Chondrocyte (in vitro differentiated cells): ENCODE results near the gene ZNF485. TPM values are rescaled to one million over a fixed set of nuclear protein-coding genes. Genes with fewer than 3 reads are reported as not detected.
"Not testable (repeated sequence)": the region's sequence is repeated elsewhere in the genome, so short reads cannot be mapped to it uniquely, and the experiment has no call there.

Experiments used
- DNase-seq: peaks from one replicate; pipeline ENCODE4 v3.0.0; 2021; ENCODE audit warnings: mixed read lengths, low spot score
- H3K27ac Mint-ChIP-seq: one replicate; pipeline ENCODE4 v1.8.0; 2021; ENCODE audit warnings: mild to moderate bottlenecking, moderate library complexity, mixed read lengths; ENCODE audit not compliant: unreplicated experiment
- H3K27me3 Mint-ChIP-seq: 2 replicates; pipeline ENCODE4 v1.8.0; 2021; ENCODE audit warnings: low read depth, mixed read lengths
- H3K36me3 Mint-ChIP-seq: 2 replicates; pipeline ENCODE4 v1.8.0; 2021; ENCODE audit warnings: low read depth, mixed read lengths
- H3K4me1 Mint-ChIP-seq: 2 replicates; pipeline ENCODE4 v1.8.0; 2021; ENCODE audit warnings: low read depth, mild to moderate bottlenecking, mixed read lengths
- H3K4me3 Mint-ChIP-seq: one replicate; pipeline ENCODE4 v1.8.0; 2021; ENCODE audit warnings: mild to moderate bottlenecking, moderate library complexity, mixed read lengths; ENCODE audit not compliant: unreplicated experiment
- H3K9me3 Mint-ChIP-seq: 2 replicates; pipeline ENCODE4 v1.8.0; 2021; ENCODE audit warnings: low read depth, mixed read lengths
- total RNA-seq: library from RNA; stranded (reverse); gene quantifications from 3 replicates; pipeline ENCODE4 v1.2.1, GENCODE V29; 2021
- TF ChIP-seq, protein P1 (sequence below): fragments of 200-600 bp; sonication (generic); IDR thresholded peaks from 2 replicates; pipeline ENCODE4 v1.5.0; 2021; ENCODE audit warnings: antibody characterized with exemption, mild to moderate bottlenecking, moderate library complexity

Gene ZNF485
- total RNA-seq, 1 donor from 2014 or later: 1.9 TPM

GRCh38 chr10:43595739-43596298 lies 10.4 kb upstream of the ZNF485 start:
- TF ChIP-seq, protein P1, sequence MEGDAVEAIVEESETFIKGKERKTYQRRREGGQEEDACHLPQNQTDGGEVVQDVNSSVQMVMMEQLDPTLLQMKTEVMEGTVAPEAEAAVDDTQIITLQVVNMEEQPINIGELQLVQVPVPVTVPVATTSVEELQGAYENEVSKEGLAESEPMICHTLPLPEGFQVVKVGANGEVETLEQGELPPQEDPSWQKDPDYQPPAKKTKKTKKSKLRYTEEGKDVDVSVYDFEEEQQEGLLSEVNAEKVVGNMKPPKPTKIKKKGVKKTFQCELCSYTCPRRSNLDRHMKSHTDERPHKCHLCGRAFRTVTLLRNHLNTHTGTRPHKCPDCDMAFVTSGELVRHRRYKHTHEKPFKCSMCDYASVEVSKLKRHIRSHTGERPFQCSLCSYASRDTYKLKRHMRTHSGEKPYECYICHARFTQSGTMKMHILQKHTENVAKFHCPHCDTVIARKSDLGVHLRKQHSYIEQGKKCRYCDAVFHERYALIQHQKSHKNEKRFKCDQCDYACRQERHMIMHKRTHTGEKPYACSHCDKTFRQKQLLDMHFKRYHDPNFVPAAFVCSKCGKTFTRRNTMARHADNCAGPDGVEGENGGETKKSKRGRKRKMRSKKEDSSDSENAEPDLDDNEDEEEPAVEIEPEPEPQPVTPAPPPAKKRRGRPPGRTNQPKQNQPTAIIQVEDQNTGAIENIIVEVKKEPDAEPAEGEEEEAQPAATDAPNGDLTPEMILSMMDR: no peak
- H3K9me3 Mint-ChIP-seq: peaks cover 5% of the 10 kb centered on the region
- H3K27ac Mint-ChIP-seq: no peak overlapping the region
- H3K4me1 Mint-ChIP-seq: peaks cover 4% of the 10 kb centered on the region
- no peak overlapping the region for H3K4me3 Mint-ChIP-seq
- no peak for DNase-seq
- no peaks in the 10 kb centered on the region for H3K27me3 Mint-ChIP-seq
- H3K36me3 Mint-ChIP-seq: no peaks in the 10 kb centered on the region

DNA sequence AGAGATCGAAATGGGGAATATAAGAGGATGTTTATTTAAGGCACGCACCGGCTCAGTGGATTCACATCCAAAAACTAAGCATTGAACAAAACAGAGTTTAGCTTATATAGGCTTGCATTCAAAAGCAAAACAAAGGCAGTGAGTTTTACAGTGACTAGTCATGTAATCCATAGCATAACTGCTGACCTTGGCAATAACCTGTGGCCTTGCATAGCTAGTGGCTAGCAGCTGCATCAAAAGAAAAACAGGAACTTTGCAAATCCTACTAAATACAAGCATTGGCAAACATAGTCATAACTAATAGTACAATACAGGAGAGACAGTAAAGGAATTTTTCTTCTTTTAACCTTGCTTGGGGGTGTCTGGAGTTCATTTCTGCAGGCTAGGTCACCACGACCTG lies 9.7 kb upstream of the ZNF485 start:
- Mint-ChIP-seq H3K4me1 (peaks cover 4% of the 10 kb centered on the region), H3K9me3 (peaks cover 5% of the 10 kb centered on the region), H3K4me3 (no peak overlapping the region), H3K27me3 (no peaks in the 10 kb centered on the region), H3K36me3 (no peaks in the 10 kb centered on the region), H3K27ac (no peak overlapping the region)
- no peak for DNase-seq
- TF ChIP-seq, protein P1: no peak

- Mint-ChIP-seq H3K27ac (no peak overlapping the region), H3K9me3 (no peaks in the 10 kb centered on the region), H3K36me3 (no peaks in the 10 kb centered on the region), H3K4me1 (peaks cover 4% of the 10 kb centered on the region), H3K4me3 (no peak overlapping the region), H3K27me3 (peaks cover 3% of the 10 kb centered on the region)
- DNase-seq: no peak
- TF ChIP-seq, protein P1: no peak
These were observed 7.8 kb upstream of the ZNF485 start for GRCh38 chr10:43598446-43598845.

DNA sequence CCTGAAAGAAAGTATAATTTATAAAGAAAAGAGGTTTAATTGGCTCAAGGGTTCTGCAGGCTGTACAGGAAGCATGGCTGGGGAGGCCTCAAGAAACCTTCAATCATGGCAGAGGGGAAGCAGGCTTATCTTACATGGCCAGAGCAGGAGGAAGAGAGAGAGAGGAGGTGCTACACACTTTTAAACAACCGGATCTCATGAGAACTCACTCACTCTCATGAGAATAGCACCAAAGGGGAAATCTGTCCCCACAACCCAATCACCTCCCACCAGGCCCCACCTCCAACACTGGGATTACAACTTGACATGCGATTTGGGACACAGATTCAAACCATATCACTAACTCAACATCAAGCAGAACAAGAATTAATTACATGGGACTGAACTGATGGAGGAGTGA lies 6.9 kb upstream of the ZNF485 start:
- no peaks in the 10 kb centered on the region for H3K9me3 Mint-ChIP-seq
- H3K4me3 Mint-ChIP-seq: no peak overlapping the region
- H3K27me3 Mint-ChIP-seq: peaks cover 3% of the 10 kb centered on the region
- no peak overlapping the region for H3K27ac Mint-ChIP-seq
- H3K4me1 Mint-ChIP-seq: peaks cover 4% of the 10 kb centered on the region
- TF ChIP-seq, protein P1: no peak
- DNase-seq: no peak
- no peaks in the 10 kb centered on the region for H3K36me3 Mint-ChIP-seq

- H3K9me3 Mint-ChIP-seq, H3K4me3 Mint-ChIP-seq, H3K4me1 Mint-ChIP-seq, H3K36me3 Mint-ChIP-seq, H3K27me3 Mint-ChIP-seq, DNase-seq, H3K27ac Mint-ChIP-seq: not testable (repeated sequence)
These were observed 4.7 kb upstream of the ZNF485 start for GRCh38 chr10:43601576-43601975.

- H3K9me3 Mint-ChIP-seq: no peaks in the 10 kb centered on the region
- H3K4me3 Mint-ChIP-seq: peak overlapping the region; percentile 75
- TF ChIP-seq, protein P1: no peak
- H3K27ac Mint-ChIP-seq: peak overlapping the region; percentile 60
- H3K4me1 Mint-ChIP-seq: peaks cover 19% of the 10 kb centered on the region
- H3K27me3 Mint-ChIP-seq: peaks cover 3% of the 10 kb centered on the region
- peaks cover 3% of the 10 kb centered on the region for H3K36me3 Mint-ChIP-seq
- no peak for DNase-seq
These were observed 352 bp upstream of the ZNF485 start for GRCh38 chr10:43605850-43606322.
